SK-N-SH treated with all-trans-retinoic acid at 6 μM for 48 hours (cell line): Measurements from ENCODE around the gene RASAL2.

Experiments used
- ARNTL ChIP-seq: fragments of 450-650 bp; formaldehyde crosslinking; IDR thresholded peaks from 2 replicates; pipeline ENCODE4 v1.5.0; 2020; ENCODE audit warnings: low read depth, mild to moderate bottlenecking, moderate library complexity, borderline replicate concordance
- GLIS3 ChIP-seq: fragments of 250-450 bp; sonication (Bioruptor Pico); IDR thresholded peaks from 2 replicates; pipeline ENCODE4 v1.5.0; 2020; ENCODE audit warnings: mild to moderate bottlenecking, moderate library complexity
- OSR1 ChIP-seq: fragments of 250-450 bp; sonication (Bioruptor Pico); IDR thresholded peaks from 2 replicates; pipeline ENCODE4 v1.8.0; 2022; ENCODE audit warnings: moderate library complexity, mild to moderate bottlenecking, inconsistent platforms
- RARB ChIP-seq: fragments of 250-450 bp; sonication (Bioruptor Pico); IDR thresholded peaks from 2 replicates; pipeline ENCODE4 v1.8.0; 2021; ENCODE audit warnings: mild to moderate bottlenecking, moderate library complexity
- SNAI2 ChIP-seq: fragments of 250-450 bp; sonication (Bioruptor Pico); IDR thresholded peaks from 2 replicates; pipeline ENCODE4 v1.5.0; 2020; ENCODE audit warnings: mild to moderate bottlenecking, moderate library complexity
- TOX ChIP-seq: fragments of 250-450 bp; sonication (Bioruptor Pico); IDR thresholded peaks from 2 replicates; pipeline ENCODE4 v1.8.0; 2021; ENCODE audit warnings: mild to moderate bottlenecking, moderate library complexity, borderline replicate concordance
- ZFP30 ChIP-seq: fragments of 450-650 bp; formaldehyde crosslinking; IDR thresholded peaks from 2 replicates; pipeline ENCODE4 v1.5.0; 2022; ENCODE audit warnings: mild to moderate bottlenecking, moderate library complexity
- TF ChIP-seq, protein P1 (sequence below): fragments of 250-450 bp; sonication (Bioruptor Pico); IDR thresholded peaks from 2 replicates; pipeline ENCODE4 v1.8.0; 2021; ENCODE audit warnings: low read depth, mild to moderate bottlenecking, moderate library complexity, borderline replicate concordance

DNA sequence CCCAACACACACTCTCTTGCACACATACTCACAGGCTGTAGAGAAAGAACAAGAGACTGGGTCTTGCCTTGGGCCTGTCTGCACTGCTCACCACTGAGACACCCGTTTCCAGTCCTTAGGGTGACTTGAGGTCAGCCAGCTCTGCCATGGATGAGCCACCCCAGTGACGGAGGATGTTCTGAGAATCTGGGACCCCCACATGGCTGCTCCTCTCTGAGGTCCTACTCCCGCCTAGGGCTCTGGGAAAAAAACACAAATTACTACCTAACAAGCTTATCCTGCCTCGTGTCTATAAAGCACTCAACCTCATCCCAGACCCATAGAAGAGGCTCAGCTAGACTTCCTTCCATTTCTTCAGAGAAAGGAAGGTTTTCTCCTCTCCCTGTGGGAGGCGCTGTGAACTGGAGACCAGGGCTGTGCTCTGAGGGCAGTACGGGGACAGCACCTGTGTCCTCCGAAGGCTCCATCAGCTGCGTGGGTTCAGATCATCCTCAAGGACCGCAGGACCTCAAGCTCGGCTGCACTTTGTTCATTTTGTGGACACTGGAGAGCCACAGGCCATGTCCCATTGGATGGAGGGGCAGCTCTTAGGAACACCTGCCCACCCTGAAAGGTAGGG, 407.1 kb downstream of the RASAL2 start:
- no peak for TF ChIP-seq TOX
- TF ChIP-seq ZFP30, result no peak
- TF ChIP-seq GLIS3 (CRISPR knock-in tag), result no peak
- TF ChIP-seq OSR1 (CRISPR knock-in tag), result no peak
- TF ChIP-seq RARB (CRISPR knock-in tag), result no peak
- no peak for TF ChIP-seq SNAI2
- TF ChIP-seq, protein P1, sequence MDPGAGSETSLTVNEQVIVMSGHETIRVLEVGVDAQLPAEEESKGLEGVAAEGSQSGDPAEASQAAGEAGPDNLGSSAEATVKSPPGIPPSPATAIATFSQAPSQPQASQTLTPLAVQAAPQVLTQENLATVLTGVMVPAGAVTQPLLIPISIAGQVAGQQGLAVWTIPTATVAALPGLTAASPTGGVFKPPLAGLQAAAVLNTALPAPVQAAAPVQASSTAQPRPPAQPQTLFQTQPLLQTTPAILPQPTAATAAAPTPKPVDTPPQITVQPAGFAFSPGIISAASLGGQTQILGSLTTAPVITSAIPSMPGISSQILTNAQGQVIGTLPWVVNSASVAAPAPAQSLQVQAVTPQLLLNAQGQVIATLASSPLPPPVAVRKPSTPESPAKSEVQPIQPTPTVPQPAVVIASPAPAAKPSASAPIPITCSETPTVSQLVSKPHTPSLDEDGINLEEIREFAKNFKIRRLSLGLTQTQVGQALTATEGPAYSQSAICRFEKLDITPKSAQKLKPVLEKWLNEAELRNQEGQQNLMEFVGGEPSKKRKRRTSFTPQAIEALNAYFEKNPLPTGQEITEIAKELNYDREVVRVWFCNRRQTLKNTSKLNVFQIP (CRISPR knock-in tag), result no peak
- TF ChIP-seq ARNTL (CRISPR knock-in tag), result no peak
